Measurements from ENCODE around the gene SLC12A7.

Gene SLC12A7

GRCh38 chr5:1058988-1059883, 52.6 kb downstream of the SLC12A7 start:
- DNase-seq = no peak

- DNase-seq = no peak
Measured at GRCh38 chr5:1058083-1058945, 53.5 kb downstream of the SLC12A7 start.

- no peak for DNase-seq
Measured at GRCh38 chr5:1057485-1058082, 54.3 kb downstream of the SLC12A7 start.

- DNase-seq = no peak
Measured at GRCh38 chr5:1056611-1057484, 55.0 kb downstream of the SLC12A7 start.

- DNase-seq = no peak
Measured at GRCh38 chr5:1055896-1056610, 55.8 kb downstream of the SLC12A7 start.

- DNase-seq = peak; percentile 15
Measured at GRCh38 chr5:1054799-1055775, 56.8 kb downstream of the SLC12A7 start.

GRCh38 chr5:1054018-1054798, 57.7 kb downstream of the SLC12A7 start:
- DNase-seq = no peak

GRCh38 chr5:1053391-1054017, 58.4 kb downstream of the SLC12A7 start:
- no peak for DNase-seq

GRCh38 chr5:1052641-1053390, 59.0 kb downstream of the SLC12A7 start:
- DNase-seq = no peak

GRCh38 chr5:1052076-1052475, 59.8 kb downstream of the SLC12A7 start:
- no peak for DNase-seq

GRCh38 chr5:1051366-1051720, 60.5 kb downstream of the SLC12A7 start:
- DNase-seq = no peak

GRCh38 chr5:1050423-1051365, 61.2 kb downstream of the SLC12A7 start:
- no peak for DNase-seq

- DNase-seq = no peak
Measured at GRCh38 chr5:1048861-1049838, 62.7 kb downstream of the SLC12A7 start.

GRCh38 chr5:1048162-1048721, 63.6 kb downstream of the SLC12A7 start:
- DNase-seq = no peak

- no peak for DNase-seq
Measured at GRCh38 chr5:1047332-1047965, 64.4 kb downstream of the SLC12A7 start.
